Activated naive CD8-positive, alpha-beta T cell treated with anti-CD3 and anti-CD28 coated beads, Interleukin-2, amount 50 U/mL, for 24 hours (primary cell): ENCODE results near the gene GGT1.
"Not testable (repeated sequence)": the region's sequence is repeated elsewhere in the genome, so short reads cannot be mapped to it uniquely, and the experiment has no call there.

Source experiments
- ATAC-seq: fragments of 150-1000 bp; cut with Tn5 transposase; one replicate; pipeline ENCODE4 v1.10.0; 2021
- DNase-seq: peaks from one replicate; pipeline ENCODE4 v3.0.0; 2021
- H3K27ac Mint-ChIP-seq: one replicate; pipeline ENCODE4 v1.8.0; 2021; ENCODE audit warnings: mild to moderate bottlenecking, mixed read lengths
- H3K27me3 Mint-ChIP-seq: one replicate; pipeline ENCODE4 v1.8.0; 2021; ENCODE audit warnings: mixed read lengths
- H3K36me3 Mint-ChIP-seq: one replicate; pipeline ENCODE4 v1.8.0; 2021; ENCODE audit warnings: low read depth, mixed read lengths
- H3K4me1 Mint-ChIP-seq: one replicate; pipeline ENCODE4 v1.8.0; 2021; ENCODE audit warnings: mixed read lengths
- H3K4me3 Mint-ChIP-seq: one replicate; pipeline ENCODE4 v1.8.0; 2021; ENCODE audit warnings: mild to moderate bottlenecking, moderate library complexity, mixed read lengths
- H3K9me3 Mint-ChIP-seq: one replicate; pipeline ENCODE4 v1.8.0; 2021; ENCODE audit warnings: mixed read lengths

GGT1 gene

GRCh38 chr22:24601217-24602104 is 1.5 kb upstream of the GGT1 start:
- Mint-ChIP-seq H3K4me3 (no peak overlapping the region), H3K4me1 (peaks cover 19% of the 10 kb centered on the region), H3K27ac (no peak overlapping the region), H3K27me3 (no peaks in the 10 kb centered on the region), H3K9me3 (no peaks in the 10 kb centered on the region), H3K36me3 (no peaks in the 10 kb centered on the region)
- DNase-seq (no peak), ATAC-seq (no peak)

DNA sequence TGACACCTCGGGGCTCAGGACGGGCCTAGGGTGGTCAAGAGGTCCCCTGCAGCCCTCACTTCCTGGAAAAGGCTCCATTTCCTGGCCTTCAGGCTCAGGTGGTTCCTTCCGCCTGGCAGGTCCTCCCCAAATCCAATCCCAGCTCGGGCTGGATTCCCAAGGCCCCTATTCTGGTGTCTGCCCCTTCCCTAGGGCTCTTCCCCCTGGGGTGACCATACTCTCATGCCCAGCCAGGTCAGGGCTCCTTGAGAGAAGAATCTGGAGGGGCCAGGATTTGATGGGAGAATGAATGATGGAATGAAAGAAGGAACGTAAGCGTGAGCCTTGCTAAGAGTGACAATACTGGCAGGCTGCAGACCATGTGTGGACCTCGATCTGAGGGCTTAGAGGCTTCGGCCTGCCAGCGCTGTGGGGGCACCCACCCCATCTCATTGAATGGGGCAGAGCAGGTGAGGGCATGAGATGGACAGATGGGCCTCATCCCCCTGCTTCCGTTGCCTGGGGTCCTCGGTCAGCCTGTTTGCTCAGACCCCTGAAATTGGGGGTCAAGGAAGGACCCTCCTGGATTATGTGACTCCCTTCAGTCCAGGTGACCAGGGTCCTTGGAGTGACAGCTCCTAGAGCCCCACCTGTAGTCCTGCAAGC is 766 bp upstream of the GGT1 start:
- not testable (repeated sequence) for H3K4me3 Mint-ChIP-seq, DNase-seq, ATAC-seq, H3K36me3 Mint-ChIP-seq, H3K27ac Mint-ChIP-seq, H3K9me3 Mint-ChIP-seq, H3K27me3 Mint-ChIP-seq
- H3K4me1 Mint-ChIP-seq, result peaks cover 20% of the 10 kb centered on the region

GRCh38 chr22:24603770-24604629 is 1.0 kb downstream of the GGT1 start:
- peak; percentile 48 for DNase-seq
- H3K27me3 Mint-ChIP-seq, H3K36me3 Mint-ChIP-seq, H3K9me3 Mint-ChIP-seq: not testable (repeated sequence)
- H3K4me3 Mint-ChIP-seq, result peak overlapping the region; percentile 64
- peak; percentile 44 for ATAC-seq
- H3K4me1 Mint-ChIP-seq, result peaks cover 28% of the 10 kb centered on the region
- peak overlapping the region; percentile 86 for H3K27ac Mint-ChIP-seq

- not testable (repeated sequence) for H3K27ac Mint-ChIP-seq, H3K4me3 Mint-ChIP-seq, ATAC-seq, H3K27me3 Mint-ChIP-seq, H3K36me3 Mint-ChIP-seq, H3K9me3 Mint-ChIP-seq, DNase-seq
- H3K4me1 Mint-ChIP-seq, result peaks cover 28% of the 10 kb centered on the region
Observed at GRCh38 chr22:24606340-24606739, 3.3 kb downstream of the GGT1 start.

DNA sequence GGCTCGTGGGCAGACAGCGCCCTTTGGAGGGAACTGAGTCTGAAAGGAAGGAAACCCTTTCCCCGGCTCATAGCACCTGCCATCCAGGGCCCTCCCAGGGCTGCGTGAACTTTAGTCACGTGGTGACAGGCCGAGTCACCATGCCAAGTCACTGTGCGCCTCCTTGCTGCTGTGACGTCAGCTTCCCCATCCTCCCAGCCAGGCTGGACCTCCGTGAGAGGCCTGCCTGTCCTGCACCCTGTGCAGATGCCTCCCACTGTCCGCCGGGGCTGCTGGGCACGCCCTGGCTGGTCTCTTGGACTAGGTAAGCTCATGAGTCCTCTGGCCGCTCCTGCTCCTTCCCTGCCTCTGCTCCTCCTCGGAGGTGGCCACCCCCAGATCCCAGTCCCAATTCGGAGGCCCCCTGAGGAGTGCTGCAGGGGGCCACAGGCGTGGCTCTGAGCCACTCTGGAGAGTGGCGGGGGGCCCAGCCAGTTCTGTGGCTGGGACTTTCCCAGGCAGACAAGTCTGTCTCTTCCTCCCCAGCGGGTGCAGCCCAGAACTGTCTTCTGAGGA is 4.5 kb downstream of the GGT1 start:
- Mint-ChIP-seq H3K4me1 (peaks cover 26% of the 10 kb centered on the region), H3K4me3 (peak overlapping the region; percentile 88), H3K27ac (peak overlapping the region; percentile 93)
- DNase-seq, result peak; percentile 69
- H3K27me3 Mint-ChIP-seq, H3K9me3 Mint-ChIP-seq, H3K36me3 Mint-ChIP-seq: not testable (repeated sequence)
- peak; percentile 82 for ATAC-seq

DNA sequence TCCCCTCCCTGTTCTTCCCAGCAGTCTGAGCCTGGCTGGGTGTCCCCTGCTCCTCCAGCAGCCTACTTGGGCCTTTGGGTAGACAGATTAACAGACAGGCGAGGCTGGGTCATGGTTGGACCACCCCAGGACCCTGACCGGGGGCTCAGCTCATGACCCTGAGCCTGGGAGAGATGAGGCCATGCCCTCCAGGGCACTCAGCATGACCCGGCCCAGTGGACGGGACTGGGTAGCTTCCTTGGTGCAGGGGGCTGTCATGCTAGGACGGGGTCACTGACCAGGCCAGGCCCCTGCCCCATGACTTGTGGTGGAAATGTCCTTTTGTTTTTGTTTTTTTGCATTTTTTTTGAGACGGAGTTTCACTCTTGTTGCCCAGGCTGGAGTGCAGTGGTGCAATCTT is 5.3 kb downstream of the GGT1 start:
- DNase-seq, H3K27ac Mint-ChIP-seq, H3K36me3 Mint-ChIP-seq, H3K9me3 Mint-ChIP-seq, H3K27me3 Mint-ChIP-seq, ATAC-seq: not testable (repeated sequence)
- Mint-ChIP-seq H3K4me1 (peaks cover 23% of the 10 kb centered on the region), H3K4me3 (peak overlapping the region; percentile 88)

DNA sequence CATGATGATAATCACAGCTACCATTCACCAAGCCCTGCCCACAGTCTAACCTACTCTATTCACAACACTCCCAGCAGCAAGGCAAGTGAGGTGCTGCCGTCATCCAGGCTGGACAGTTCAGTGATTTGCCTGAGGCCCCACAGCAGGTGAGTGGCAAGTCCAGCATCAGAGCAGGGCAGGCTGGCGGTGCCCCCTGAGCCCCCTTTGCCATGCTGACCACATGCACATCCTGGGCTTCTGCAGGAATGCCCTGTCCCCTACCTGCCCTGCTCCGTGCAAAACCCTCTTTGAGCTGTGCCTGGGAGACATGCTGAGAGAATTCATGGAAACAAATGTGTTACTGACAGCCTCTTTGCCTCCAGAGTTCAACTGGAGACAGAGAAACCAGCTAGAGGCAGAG is 6.9 kb downstream of the GGT1 start:
- peaks cover 12% of the 10 kb centered on the region for H3K4me1 Mint-ChIP-seq
- H3K36me3 Mint-ChIP-seq, H3K4me3 Mint-ChIP-seq, H3K27ac Mint-ChIP-seq, H3K9me3 Mint-ChIP-seq, H3K27me3 Mint-ChIP-seq, DNase-seq, ATAC-seq: not testable (repeated sequence)

DNA sequence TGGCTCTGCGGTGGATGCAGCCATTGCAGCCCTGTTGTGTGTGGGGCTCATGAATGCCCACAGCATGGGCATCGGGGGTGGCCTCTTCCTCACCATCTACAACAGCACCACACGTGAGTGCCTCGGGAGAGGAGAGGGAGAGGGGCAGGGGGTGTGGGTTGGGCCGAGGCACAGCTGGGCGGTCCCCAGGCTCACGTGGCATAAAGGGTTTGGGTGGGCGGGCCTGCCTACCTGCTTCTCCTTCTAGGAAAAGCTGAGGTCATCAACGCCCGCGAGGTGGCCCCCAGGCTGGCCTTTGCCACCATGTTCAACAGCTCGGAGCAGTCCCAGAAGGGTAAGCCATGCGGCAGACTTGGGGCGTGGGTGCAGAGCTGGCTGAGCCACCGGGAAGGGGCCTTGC is 11.8 kb downstream of the GGT1 start:
- not testable (repeated sequence) for H3K4me1 Mint-ChIP-seq, H3K36me3 Mint-ChIP-seq, DNase-seq, H3K9me3 Mint-ChIP-seq, H3K4me3 Mint-ChIP-seq, H3K27me3 Mint-ChIP-seq, ATAC-seq, H3K27ac Mint-ChIP-seq

- not testable (repeated sequence) for H3K9me3 Mint-ChIP-seq, H3K36me3 Mint-ChIP-seq, H3K27me3 Mint-ChIP-seq, H3K4me1 Mint-ChIP-seq, H3K4me3 Mint-ChIP-seq, H3K27ac Mint-ChIP-seq, ATAC-seq, DNase-seq
Observed at GRCh38 chr22:24621244-24621643, 18.3 kb downstream of the GGT1 start.

GRCh38 chr22:24622596-24622995 is 19.6 kb downstream of the GGT1 start:
- ATAC-seq, DNase-seq, H3K4me3 Mint-ChIP-seq, H3K27ac Mint-ChIP-seq, H3K9me3 Mint-ChIP-seq, H3K4me1 Mint-ChIP-seq, H3K36me3 Mint-ChIP-seq, H3K27me3 Mint-ChIP-seq: not testable (repeated sequence)

DNA sequence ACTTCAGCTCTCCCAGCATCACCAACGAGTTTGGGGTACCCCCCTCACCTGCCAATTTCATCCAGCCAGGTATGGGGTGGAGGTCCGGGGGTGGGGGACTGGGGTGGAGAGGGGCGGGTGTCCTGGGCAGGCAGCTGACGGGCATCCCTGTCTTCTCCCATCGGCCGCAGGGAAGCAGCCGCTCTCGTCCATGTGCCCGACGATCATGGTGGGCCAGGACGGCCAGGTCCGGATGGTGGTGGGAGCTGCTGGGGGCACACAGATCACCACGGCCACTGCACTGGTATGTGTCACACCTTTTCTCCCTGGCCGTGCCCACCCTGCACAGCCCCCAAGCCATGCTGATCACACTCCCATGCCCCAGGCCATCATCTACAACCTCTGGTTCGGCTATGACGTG is 24.9 kb downstream of the GGT1 start:
- not testable (repeated sequence) for H3K4me1 Mint-ChIP-seq, H3K27ac Mint-ChIP-seq, DNase-seq, H3K36me3 Mint-ChIP-seq, ATAC-seq, H3K4me3 Mint-ChIP-seq, H3K9me3 Mint-ChIP-seq, H3K27me3 Mint-ChIP-seq

DNA sequence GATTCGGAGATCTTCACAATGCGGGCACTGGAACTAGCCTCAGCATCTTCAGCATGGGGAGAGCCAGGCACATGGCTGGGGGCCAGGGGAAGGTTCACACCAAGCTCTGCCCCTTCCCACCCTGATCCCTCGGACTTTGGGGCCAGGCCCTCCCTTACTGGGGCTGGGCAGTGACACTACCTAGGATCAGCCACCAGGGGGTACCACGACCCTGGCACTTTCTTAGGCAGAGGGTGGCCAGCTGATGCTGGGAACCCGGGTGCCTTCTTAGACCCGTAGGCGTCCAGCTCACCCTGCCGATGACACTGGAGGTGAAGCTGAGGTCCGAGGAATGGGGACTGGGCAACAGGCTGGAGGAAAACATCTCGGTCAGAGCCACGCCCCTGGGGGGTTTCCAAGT is 26.1 kb downstream of the GGT1 start:
- H3K36me3 Mint-ChIP-seq, H3K27me3 Mint-ChIP-seq, H3K4me3 Mint-ChIP-seq, ATAC-seq, H3K27ac Mint-ChIP-seq, H3K9me3 Mint-ChIP-seq, H3K4me1 Mint-ChIP-seq: not testable (repeated sequence)
- peak; percentile 13 for DNase-seq

- H3K27ac Mint-ChIP-seq, DNase-seq, H3K36me3 Mint-ChIP-seq, ATAC-seq, H3K4me3 Mint-ChIP-seq, H3K9me3 Mint-ChIP-seq, H3K27me3 Mint-ChIP-seq: not testable (repeated sequence)
- peaks cover 16% of the 10 kb centered on the region for H3K4me1 Mint-ChIP-seq
Observed at GRCh38 chr22:24630812-24631427, 27.9 kb downstream of the GGT1 start.

DNA sequence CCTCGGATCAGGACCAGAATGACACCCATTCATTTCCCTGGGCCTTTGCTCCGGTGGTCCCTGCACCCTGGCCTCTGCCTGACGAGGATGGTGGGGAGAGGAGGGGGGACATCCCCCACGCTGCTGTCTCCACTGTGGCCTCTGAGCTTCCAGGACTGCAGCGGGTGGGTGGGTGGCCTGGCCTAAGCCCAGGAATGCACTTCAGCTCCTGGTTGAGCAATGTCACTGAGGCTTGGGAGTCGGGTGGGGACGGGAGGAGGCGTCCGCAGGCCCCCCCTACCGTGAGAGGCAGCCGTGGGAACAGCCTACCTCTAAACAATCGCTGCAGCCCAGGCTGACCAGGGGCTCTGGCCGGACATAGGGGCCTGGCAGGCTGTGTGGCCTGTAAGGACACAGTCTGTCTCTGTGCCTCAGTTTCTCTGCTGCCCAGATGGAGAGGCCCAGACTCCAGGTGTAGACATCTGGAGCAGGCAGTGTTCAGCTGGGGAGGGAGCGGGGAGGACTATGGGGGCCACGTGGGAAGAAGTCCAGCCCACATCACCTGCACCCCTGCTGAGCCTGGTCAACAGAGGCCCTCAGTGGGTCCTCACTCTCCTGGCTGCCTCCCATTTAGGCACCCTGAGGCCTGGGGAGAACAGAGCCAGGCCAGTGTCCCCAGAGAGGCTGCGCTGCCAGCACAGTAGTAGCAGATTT is 28.6 kb downstream of the GGT1 start:
- not testable (repeated sequence) for H3K27ac Mint-ChIP-seq, DNase-seq, H3K4me3 Mint-ChIP-seq, H3K27me3 Mint-ChIP-seq, ATAC-seq, H3K9me3 Mint-ChIP-seq, H3K36me3 Mint-ChIP-seq
- peaks cover 16% of the 10 kb centered on the region for H3K4me1 Mint-ChIP-seq
